HepG2 (cell line): Measurements from ENCODE around the gene SPP1. TPM values are rescaled to one million over a fixed set of nuclear protein-coding genes. Genes with fewer than 3 reads are reported as not detected.

Source experiments
- ATAC-seq: fragments of 200-7000 bp; cut with Tn5 transposase; 3 replicates; pipeline ENCODE4 v1.9.1; 2020; ENCODE audit warnings: mild to moderate bottlenecking, moderate library complexity
- BruUV-seq: library from RNA; stranded (reverse); fragments of 400-500 nt; replicated peaks from 2 replicates; lab custom pipeline; 2021; lab: Mats Ljungman, UMichigan
- CTCF ChIA-PET: fragments of 300-600 bp; formaldehyde crosslinking; extraction: SDS; loops from one replicate; lab custom pipeline; 2021; ENCODE audit warnings: low total read pairs, inconsistent platforms, low intra/inter-chr PET ratio; lab: Yijun Ruan, JAX
- POLR2A ChIA-PET: fragments of 350-600 bp; sonication (Branson Sonifier 250); formaldehyde crosslinking; loops from one replicate; lab custom pipeline; 2020; ENCODE audit warnings: antibody characterized with exemption, inconsistent platforms; lab: Yijun Ruan, JAX
- DNase-seq: peaks from one replicate; pipeline ENCODE4 v3.0.0-alpha.2; 2015; ENCODE audit warnings: low spot score
- FAIRE-seq: peaks from 3 replicates; lab custom pipeline; 2011; peaks lifted over from hg19 to GRCh38; lab: Jason Lieb, UNC
- H2AFZ ChIP-seq: one replicate; pipeline ENCODE4 v1.6.1; 2011; ENCODE audit warnings: low read length, inconsistent platforms
- H3K27ac ChIP-seq: fragments of 300-600 bp; 3 replicates; pipeline ENCODE4 v1.8.0; 2011; ENCODE audit warnings: mixed run types, mild to moderate bottlenecking, mixed read lengths, low read length, inconsistent platforms; ENCODE audit not compliant: insufficient read depth; ENCODE audit errors: extremely low read length
- H3K27me3 ChIP-seq, 2 experiments: fragments of 200-600 bp in 1 of 2; 2 replicates in 1 of 2; 3 replicates in 1 of 2; pipeline versions ENCODE4 v1.6.0 to v1.8.0; 2011; ENCODE audit warnings: low read length in 2 of 2, mild to moderate bottlenecking in 2 of 2, moderate library complexity in 2 of 2, inconsistent platforms in 1 of 2; ENCODE audit not compliant: insufficient read depth in 2 of 2, control insufficient read depth in 1 of 2
- H3K36me3 ChIP-seq, 2 experiments: fragments of 200-600 bp in 1 of 2; replicated peaks in 1 of 2; 2 replicates in 1 of 2; 3 replicates in 1 of 2; pipeline versions ENCODE4 v1.5.1 to v1.8.0; 2011; ENCODE audit warnings: low read length in 2 of 2, inconsistent platforms in 1 of 2; ENCODE audit not compliant: insufficient read depth in 2 of 2, control insufficient read depth in 1 of 2
- H3K4me1 ChIP-seq: 2 replicates; pipeline ENCODE4 v1.5.1; 2012; ENCODE audit warnings: low read length, inconsistent platforms; ENCODE audit not compliant: insufficient read depth
- H3K4me2 ChIP-seq: 2 replicates; pipeline ENCODE4 v1.6.0; 2011; ENCODE audit warnings: low read depth, low read length, inconsistent platforms
- H3K4me3 ChIP-seq, 3 experiments: fragments of 200-600 bp in 1 of 3; sonication (generic), shearing (Covaris generic) in 1 of 3; replicated peaks in 1 of 3; 2 replicates each; pipeline ENCODE4 v1.5.1; 2011 to 2016; ENCODE audit warnings: low read length in 3 of 3, inconsistent platforms in 2 of 3, low read depth in 2 of 3, mild to moderate bottlenecking in 2 of 3, control low read depth in 1 of 3, mixed read lengths in 1 of 3; ENCODE audit not compliant: insufficient read depth in 1 of 3
- H3K79me2 ChIP-seq: one replicate; pipeline ENCODE4 v1.6.1; 2011; ENCODE audit warnings: low read length, inconsistent platforms; ENCODE audit not compliant: insufficient read depth
- H3K9ac ChIP-seq: 2 replicates; pipeline ENCODE4 v1.6.0; 2011; ENCODE audit warnings: mild to moderate bottlenecking, low read depth, low read length, inconsistent platforms; ENCODE audit not compliant: insufficient read depth
- H3K9me3 ChIP-seq: 2 replicates; pipeline ENCODE4 v1.5.1; 2012; ENCODE audit warnings: mild to moderate bottlenecking, low read length
- H4K20me1 ChIP-seq: 2 replicates; pipeline ENCODE4 v1.6.0; 2011; ENCODE audit warnings: inconsistent platforms, mild to moderate bottlenecking, low read length, moderate library complexity; ENCODE audit not compliant: insufficient read depth
- AGO1 ChIP-seq: fragments of 200-400 bp; formaldehyde crosslinking; IDR thresholded peaks from 2 replicates; pipeline ENCODE4 v1.6.1; 2017; ENCODE audit warnings: mild to moderate bottlenecking, low read depth, low read length, moderate library complexity; ENCODE audit not compliant: poor library complexity, severe bottlenecking
- ARNT2 ChIP-seq: sonication (generic); formaldehyde crosslinking; IDR thresholded peaks from 2 replicates; pipeline ENCODE4 v1.8.0; 2022; ENCODE audit warnings: mild to moderate bottlenecking, low read depth, missing genetic modification reagents, moderate library complexity
- ATAD3A ChIP-seq: sonication (generic); formaldehyde crosslinking; IDR thresholded peaks from 2 replicates; pipeline ENCODE4 v1.4.0; 2020; ENCODE audit warnings: missing genetic modification reagents
- ATF3 ChIP-seq: sonication (generic); formaldehyde crosslinking; IDR thresholded peaks from 2 replicates; pipeline ENCODE4 v1.4.0; 2020; ENCODE audit warnings: missing genetic modification reagents
- CBX5 ChIP-seq: sonication (generic); formaldehyde crosslinking; IDR thresholded peaks from 2 replicates; pipeline ENCODE4 v1.4.0; 2020; ENCODE audit warnings: missing genetic modification reagents, borderline replicate concordance
- FOXM1 ChIP-seq: sonication (generic); formaldehyde crosslinking; IDR thresholded peaks from 2 replicates; pipeline ENCODE4 v1.5.0; 2020; ENCODE audit warnings: missing genetic modification reagents
- HMG20B ChIP-seq: conservative IDR thresholded peaks from 2 replicates; pipeline ENCODE4 v1.6.1; 2016; ENCODE audit warnings: missing genetic modification reagents, missing compliant biosample characterization
- MXD1 ChIP-seq: sonication (generic); formaldehyde crosslinking; IDR thresholded peaks from 2 replicates; pipeline ENCODE4 v1.4.0; 2020; ENCODE audit warnings: mild to moderate bottlenecking, missing genetic modification reagents
- NFIC ChIP-seq: IDR thresholded peaks from 2 replicates; pipeline ENCODE4 v1.6.1; 2012; ENCODE audit warnings: mild to moderate bottlenecking, low read length, inconsistent platforms
- SOX13 ChIP-seq, 3 experiments: fragments of 450-650 bp in 1 of 3; sonication (generic) in 1 of 3; formaldehyde crosslinking in 1 of 3; IDR thresholded peaks in 2 of 3; conservative IDR thresholded peaks in 1 of 3; 2 replicates each; pipeline versions ENCODE4 v1.5.0 to v1.6.1; 2016 to 2020; ENCODE audit warnings: antibody characterized with exemption in 1 of 3, mild to moderate bottlenecking in 1 of 3, missing compliant biosample characterization in 1 of 3, missing genetic modification reagents in 1 of 3, moderate library complexity in 1 of 3
- ZNF350 ChIP-seq: sonication (generic); formaldehyde crosslinking; IDR thresholded peaks from 2 replicates; pipeline ENCODE4 v1.4.0; 2020; ENCODE audit warnings: mild to moderate bottlenecking, low read depth, missing genetic modification reagents, borderline replicate concordance
- ZNF549 ChIP-seq: sonication (generic); formaldehyde crosslinking; IDR thresholded peaks from 2 replicates; pipeline ENCODE4 v1.5.0; 2020; ENCODE audit warnings: missing genetic modification reagents
- ZNF737 ChIP-seq: sonication (generic); formaldehyde crosslinking; IDR thresholded peaks from 2 replicates; pipeline ENCODE4 v1.5.0; 2020; ENCODE audit warnings: missing genetic modification reagents, mild to moderate bottlenecking, borderline replicate concordance
- ZNF776 ChIP-seq: sonication (generic); formaldehyde crosslinking; IDR thresholded peaks from 2 replicates; pipeline ENCODE4 v1.4.0; 2020; ENCODE audit warnings: mild to moderate bottlenecking, missing genetic modification reagents
- ZSCAN29 ChIP-seq: sonication (generic); formaldehyde crosslinking; conservative IDR thresholded peaks from 2 replicates; pipeline ENCODE4 v1.4.0; 2020; ENCODE audit warnings: mild to moderate bottlenecking, missing genetic modification reagents
- WGBS: methylation state at CpG from one replicate; pipeline ENCODE4 v1.1.6; 2017; ENCODE audit warnings: low lambda C conversion rate; 5-methylcytosine and 5-hydroxymethylcytosine counted together
- in situ Hi-C: cut with HindIII; loops from 2 replicates; pipeline ENCODE4 v1.10.0; 2017; ENCODE audit warnings: low pct_unique_long_range_greater_than_20kb; ENCODE audit not compliant: extremely low pct_ligation_motif_present
- intact Hi-C: fragments of 100-400 bp; cut with micrococcal nuclease; formaldehyde crosslinking; loops from one replicate; pipeline ENCODE4 v1.10.0; 2022; ENCODE audit not compliant: unreplicated experiment
- polyA plus RNA-seq, 8 experiments: library from polyadenylated mRNA; depleted of rRNA in 3 of 8; stranded (reverse) in 7 of 8; unstranded in 1 of 8; fragments of >200 nt; fragmentation: Illumina TruSeq in 4 of 8; extraction: Trizol in 4 of 8; gene quantifications; 2 replicates each; pipeline versions ENCODE4 v1.2.1 to v1.2.3, GENCODE V29; 2011 to 2016; ENCODE audit warnings: low read depth in 4 of 8, missing spikeins in 1 of 8, mixed read lengths in 1 of 8; ENCODE audit not compliant: insufficient read depth in 1 of 8
- total RNA-seq, 5 experiments: library from RNA; depleted of rRNA; stranded (reverse); fragments of >200 nt; fragmentation: Illumina TruSeq; extraction: Trizol; gene quantifications; 2 replicates each; pipeline ENCODE4 v1.2.3, GENCODE V29; 2016; ENCODE audit warnings: low read depth in 1 of 5
- TF ChIP-seq, protein P1 (sequence below): IDR thresholded peaks from 2 replicates; pipeline ENCODE4 v1.6.1; 2016; ENCODE audit warnings: low read depth
- TF ChIP-seq, protein P2 (sequence below): IDR thresholded peaks from 2 replicates; pipeline ENCODE4 v1.6.1; 2016
- TF ChIP-seq, protein P3 (sequence below): sonication (generic); formaldehyde crosslinking; IDR thresholded peaks from 2 replicates; pipeline ENCODE4 v1.4.0; 2020; ENCODE audit warnings: missing genetic modification reagents

SPP1 gene
- total and polyA plus RNA-seq, 2 of the 13 experiments (the other 11 are each of a cell fraction or from before 2014, with no cell fraction given), result 682 to 788 TPM

- ChIA-PET CTCF (no interaction called here), POLR2A (no interaction called here)
- FAIRE-seq, result no peak
- no peaks in the 10 kb centered on the region for H3K27me3 ChIP-seq
- H3K4me2 ChIP-seq, result no peak overlapping the region
- intact Hi-C loops (no loop called here), in situ Hi-C loops (no loop called here)
- no peak overlapping the region for H3K4me3 ChIP-seq
- TF ChIP-seq, protein P1, sequence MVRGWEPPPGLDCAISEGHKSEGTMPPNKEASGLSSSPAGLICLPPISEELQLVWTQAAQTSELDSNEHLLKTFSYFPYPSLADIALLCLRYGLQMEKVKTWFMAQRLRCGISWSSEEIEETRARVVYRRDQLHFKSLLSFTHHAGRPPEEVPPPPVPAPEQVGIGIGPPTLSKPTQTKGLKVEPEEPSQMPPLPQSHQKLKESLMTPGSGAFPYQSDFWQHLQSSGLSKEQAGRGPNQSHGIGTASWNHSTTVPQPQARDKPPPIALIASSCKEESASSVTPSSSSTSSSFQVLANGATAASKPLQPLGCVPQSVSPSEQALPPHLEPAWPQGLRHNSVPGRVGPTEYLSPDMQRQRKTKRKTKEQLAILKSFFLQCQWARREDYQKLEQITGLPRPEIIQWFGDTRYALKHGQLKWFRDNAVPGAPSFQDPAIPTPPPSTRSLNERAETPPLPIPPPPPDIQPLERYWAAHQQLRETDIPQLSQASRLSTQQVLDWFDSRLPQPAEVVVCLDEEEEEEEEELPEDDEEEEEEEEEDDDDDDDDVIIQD, result no peak
- TF ChIP-seq ZNF776 (CRISPR knock-in tag), result no peak
- TF ChIP-seq CBX5 (CRISPR knock-in tag), result no peak
- no peak for TF ChIP-seq MXD1 (CRISPR knock-in tag)
- no peak for TF ChIP-seq ATF3 (CRISPR knock-in tag)
- no peak for TF ChIP-seq NFIC
- TF ChIP-seq, protein P2, sequence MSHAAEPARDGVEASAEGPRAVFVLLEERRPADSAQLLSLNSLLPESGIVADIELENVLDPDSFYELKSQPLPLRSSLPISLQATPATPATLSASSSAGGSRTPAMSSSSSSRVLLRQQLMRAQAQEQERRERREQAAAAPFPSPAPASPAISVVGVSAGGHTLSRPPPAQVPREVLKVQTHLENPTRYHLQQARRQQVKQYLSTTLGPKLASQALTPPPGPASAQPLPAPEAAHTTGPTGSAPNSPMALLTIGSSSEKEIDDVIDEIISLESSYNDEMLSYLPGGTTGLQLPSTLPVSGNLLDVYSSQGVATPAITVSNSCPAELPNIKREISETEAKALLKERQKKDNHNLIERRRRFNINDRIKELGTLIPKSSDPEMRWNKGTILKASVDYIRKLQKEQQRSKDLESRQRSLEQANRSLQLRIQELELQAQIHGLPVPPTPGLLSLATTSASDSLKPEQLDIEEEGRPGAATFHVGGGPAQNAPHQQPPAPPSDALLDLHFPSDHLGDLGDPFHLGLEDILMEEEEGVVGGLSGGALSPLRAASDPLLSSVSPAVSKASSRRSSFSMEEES, result no peak
- no peak for TF ChIP-seq FOXM1
- no peak for TF ChIP-seq ZSCAN29
- no peak for TF ChIP-seq ARNT2 (CRISPR knock-in tag)
- no peak for TF ChIP-seq ZNF549
- TF ChIP-seq HMG20B (CRISPR knock-in tag), result no peak
- TF ChIP-seq ATAD3A (CRISPR knock-in tag), result no peak
- TF ChIP-seq SOX13 (IDR thresholded peaks at IDR 0.05), result no peak
- TF ChIP-seq SOX13 (CRISPR knock-in tag; conservative IDR thresholded peaks at IDR 0.05 in 1 of 2, IDR thresholded peaks at IDR 0.05 in 1 of 2), result no peak
- no peak for TF ChIP-seq ZNF350 (CRISPR knock-in tag)
- TF ChIP-seq AGO1, result no peak
- TF ChIP-seq, protein P3, sequence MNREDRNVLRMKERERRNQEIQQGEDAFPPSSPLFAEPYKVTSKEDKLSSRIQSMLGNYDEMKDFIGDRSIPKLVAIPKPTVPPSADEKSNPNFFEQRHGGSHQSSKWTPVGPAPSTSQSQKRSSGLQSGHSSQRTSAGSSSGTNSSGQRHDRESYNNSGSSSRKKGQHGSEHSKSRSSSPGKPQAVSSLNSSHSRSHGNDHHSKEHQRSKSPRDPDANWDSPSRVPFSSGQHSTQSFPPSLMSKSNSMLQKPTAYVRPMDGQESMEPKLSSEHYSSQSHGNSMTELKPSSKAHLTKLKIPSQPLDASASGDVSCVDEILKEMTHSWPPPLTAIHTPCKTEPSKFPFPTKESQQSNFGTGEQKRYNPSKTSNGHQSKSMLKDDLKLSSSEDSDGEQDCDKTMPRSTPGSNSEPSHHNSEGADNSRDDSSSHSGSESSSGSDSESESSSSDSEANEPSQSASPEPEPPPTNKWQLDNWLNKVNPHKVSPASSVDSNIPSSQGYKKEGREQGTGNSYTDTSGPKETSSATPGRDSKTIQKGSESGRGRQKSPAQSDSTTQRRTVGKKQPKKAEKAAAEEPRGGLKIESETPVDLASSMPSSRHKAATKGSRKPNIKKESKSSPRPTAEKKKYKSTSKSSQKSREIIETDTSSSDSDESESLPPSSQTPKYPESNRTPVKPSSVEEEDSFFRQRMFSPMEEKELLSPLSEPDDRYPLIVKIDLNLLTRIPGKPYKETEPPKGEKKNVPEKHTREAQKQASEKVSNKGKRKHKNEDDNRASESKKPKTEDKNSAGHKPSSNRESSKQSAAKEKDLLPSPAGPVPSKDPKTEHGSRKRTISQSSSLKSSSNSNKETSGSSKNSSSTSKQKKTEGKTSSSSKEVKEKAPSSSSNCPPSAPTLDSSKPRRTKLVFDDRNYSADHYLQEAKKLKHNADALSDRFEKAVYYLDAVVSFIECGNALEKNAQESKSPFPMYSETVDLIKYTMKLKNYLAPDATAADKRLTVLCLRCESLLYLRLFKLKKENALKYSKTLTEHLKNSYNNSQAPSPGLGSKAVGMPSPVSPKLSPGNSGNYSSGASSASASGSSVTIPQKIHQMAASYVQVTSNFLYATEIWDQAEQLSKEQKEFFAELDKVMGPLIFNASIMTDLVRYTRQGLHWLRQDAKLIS (CRISPR knock-in tag), result no peak
- TF ChIP-seq ZNF737, result no peak
- H3K9me3 ChIP-seq, result peaks cover 5% of the 10 kb centered on the region
- no peak overlapping the region for H3K27ac ChIP-seq
- H3K79me2 ChIP-seq, result no peaks in the 10 kb centered on the region
- ATAC-seq, result no peak
- H2AFZ ChIP-seq, result no peak overlapping the region
- peaks cover 7% of the 10 kb centered on the region; the same call in 1 of the 2 replicates for H3K4me1 ChIP-seq
- H4K20me1 ChIP-seq, result no peaks in the 10 kb centered on the region
- DNase-seq, result no peak
- H3K36me3 ChIP-seq, result no peaks in the 10 kb centered on the region
- no peak overlapping the region for H3K9ac ChIP-seq
- 76% methylated on average over 1 of the region's 1 CpG for WGBS
- BruUV-seq, result no TSS peak
These were observed 43.6 kb upstream of the SPP1 start for GRCh38 chr4:87931932-87932331.
